ENCODE data around the gene KLHL6.
"Not testable (repeated sequence)": the region's sequence is repeated elsewhere in the genome, so short reads cannot be mapped to it uniquely, and the experiment has no call there.

KLHL6 gene

GRCh38 chr3:183475016-183475763, 80.3 kb downstream of the KLHL6 start:
- no peak overlapping the region for H3K4me3 ChIP-seq (ENCODE audit: low read length)
- TF ChIP-seq CTCF (conservative IDR thresholded peaks at IDR 0.05; ENCODE audit: low read depth, low read length): no peak
- no peak for DNase-seq (ENCODE audit: low read depth)

- H3K4me3 ChIP-seq (ENCODE audit: low read length): no peak overlapping the region
- no peak for TF ChIP-seq CTCF (conservative IDR thresholded peaks at IDR 0.05; ENCODE audit: low read depth, low read length)
- no peak for DNase-seq (ENCODE audit: low read depth)
Observed at GRCh38 chr3:183473969-183474368, 81.5 kb downstream of the KLHL6 start.

- no peak overlapping the region for H3K4me3 ChIP-seq (ENCODE audit: low read length)
- no peak for DNase-seq (ENCODE audit: low read depth)
- TF ChIP-seq CTCF (conservative IDR thresholded peaks at IDR 0.05; ENCODE audit: low read depth, low read length): no peak
Observed at GRCh38 chr3:183472155-183472554, 83.4 kb downstream of the KLHL6 start.

- TF ChIP-seq CTCF (conservative IDR thresholded peaks at IDR 0.05; ENCODE audit: low read depth, low read length): no peak
- DNase-seq (ENCODE audit: low read depth): no peak
- no peak overlapping the region for H3K4me3 ChIP-seq (ENCODE audit: low read length)
Observed at GRCh38 chr3:183468424-183468823, 87.1 kb downstream of the KLHL6 start.

- TF ChIP-seq CTCF (conservative IDR thresholded peaks at IDR 0.05; ENCODE audit: low read depth, low read length): no peak
- H3K4me3 ChIP-seq (ENCODE audit: low read length): no peak overlapping the region
- no peak for DNase-seq (ENCODE audit: low read depth)
Observed at GRCh38 chr3:183466575-183466974, 88.9 kb downstream of the KLHL6 start.

- DNase-seq (ENCODE audit: low read depth); H3K4me3 ChIP-seq (ENCODE audit: low read length): not testable (repeated sequence)
Observed at GRCh38 chr3:183465710-183466109, 89.8 kb downstream of the KLHL6 start.

- no peak for TF ChIP-seq CTCF (conservative IDR thresholded peaks at IDR 0.05; ENCODE audit: low read depth, low read length)
- H3K4me3 ChIP-seq (ENCODE audit: low read length): no peak overlapping the region
- DNase-seq (ENCODE audit: low read depth): no peak
Observed at GRCh38 chr3:183464480-183464879, 91.0 kb downstream of the KLHL6 start.
